IPS-15b (cell line): ENCODE results near the gene POU3F1.

Source experiments
- H3K27me3 ChIP-seq: one replicate; pipeline ENCODE4 v1.6.1; 2013; ENCODE audit warnings: low read length; ENCODE audit not compliant: control insufficient read depth, insufficient read depth
- H3K36me3 ChIP-seq: one replicate; pipeline ENCODE4 v1.6.1; 2013; ENCODE audit warnings: low read length; ENCODE audit not compliant: control insufficient read depth, insufficient read depth
- H3K4me1 ChIP-seq: one replicate; pipeline ENCODE4 v1.6.1; 2013; ENCODE audit warnings: mild to moderate bottlenecking, low read length; ENCODE audit not compliant: control insufficient read depth, insufficient read depth
- H3K4me3 ChIP-seq: one replicate; pipeline ENCODE4 v1.5.1; 2013; ENCODE audit warnings: low read depth, low read length
- H3K9ac ChIP-seq: one replicate; pipeline ENCODE4 v1.6.1; 2013; ENCODE audit warnings: low read depth, mild to moderate bottlenecking, low read length
- H3K9me3 ChIP-seq: one replicate; pipeline ENCODE4 v1.6.1; 2013; ENCODE audit warnings: mild to moderate bottlenecking, low read length; ENCODE audit not compliant: control insufficient read depth, insufficient read depth

Gene POU3F1

DNA sequence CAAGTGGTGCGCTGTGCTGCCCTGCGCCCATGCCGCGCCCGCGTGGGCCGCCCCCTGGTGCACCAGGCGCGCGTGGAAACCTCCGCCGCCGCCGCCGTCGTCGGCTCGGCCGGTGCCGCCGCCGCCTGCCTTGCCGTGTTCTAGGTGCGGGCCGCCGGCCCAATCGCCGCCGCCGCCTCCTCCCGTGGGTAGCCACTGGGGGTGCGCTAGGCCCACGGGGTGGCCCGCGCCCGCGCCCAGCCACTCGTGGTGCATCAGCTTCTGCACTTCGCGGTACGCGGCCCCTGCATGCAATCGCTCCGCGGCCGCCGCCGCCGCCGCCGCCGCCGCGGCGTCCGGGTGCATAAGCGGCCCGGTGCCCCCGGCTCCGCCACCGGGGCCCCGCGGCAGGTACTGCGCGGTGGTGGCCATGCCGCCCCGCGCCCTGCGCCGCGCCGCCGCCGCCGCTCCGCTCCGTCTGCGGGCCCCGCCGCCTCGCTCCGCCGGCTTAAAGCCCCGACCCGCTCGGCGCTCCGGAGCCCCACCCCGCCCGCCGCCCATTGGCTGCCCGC lies at the start of gene POU3F1:
Gene POU3F1 (minus strand): TSS at position 461 of the 551 bp plus-strand sequence. CDS start 50 bp downstream, at position 411.
- Histone ChIP-seq H3K4me3 (peak within 1 kb of the TSS; percentile 79), H3K27me3 (peaks cover 54% of the 10 kb centered on the region), H3K9me3 (no peaks in the 10 kb centered on the region), H3K4me1 (peaks cover 2% of the 10 kb centered on the region), H3K9ac (peak within 1 kb of the TSS; percentile 24), H3K36me3 (peaks cover 5% of the 10 kb centered on the region)

DNA sequence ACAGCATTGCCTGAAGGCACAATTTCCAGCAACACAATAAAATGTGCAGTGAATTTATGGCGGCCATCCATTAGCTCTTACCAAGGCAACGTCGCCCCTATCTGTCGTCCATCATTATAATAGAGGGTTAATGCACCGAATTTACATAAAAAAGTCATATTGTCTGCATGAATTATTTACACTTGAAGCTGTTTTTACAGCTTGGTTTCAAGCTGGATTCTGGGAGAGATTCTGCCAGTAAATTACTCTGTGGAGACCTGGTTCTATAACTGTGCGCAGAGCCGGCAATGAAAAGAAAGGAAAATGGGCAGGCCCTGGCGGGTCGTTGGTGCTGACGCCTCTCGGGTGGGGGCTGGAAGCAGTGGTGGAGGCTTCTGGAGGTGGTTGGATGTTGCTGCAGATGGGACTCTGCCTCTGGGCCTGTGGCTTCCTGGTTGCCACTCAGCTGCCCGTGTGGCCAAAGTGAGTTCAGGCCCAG lies 48.9 kb upstream of the POU3F1 start:
- Histone ChIP-seq H3K36me3 (no peaks in the 10 kb centered on the region), H3K4me3 (no peak overlapping the region), H3K9me3 (no peaks in the 10 kb centered on the region), H3K9ac (no peak overlapping the region), H3K27me3 (no peaks in the 10 kb centered on the region), H3K4me1 (peaks cover 5% of the 10 kb centered on the region)

- Histone ChIP-seq H3K4me1 (peaks cover 5% of the 10 kb centered on the region), H3K27me3 (no peaks in the 10 kb centered on the region), H3K4me3 (no peak overlapping the region), H3K36me3 (no peaks in the 10 kb centered on the region), H3K9me3 (no peaks in the 10 kb centered on the region), H3K9ac (no peak overlapping the region)
These were observed 48.2 kb upstream of the POU3F1 start for GRCh38 chr1:38094711-38095290.

- H3K9me3 ChIP-seq, result no peaks in the 10 kb centered on the region
- no peak overlapping the region for H3K9ac ChIP-seq
- peaks cover 5% of the 10 kb centered on the region for H3K4me1 ChIP-seq
- H3K27me3 ChIP-seq, result no peaks in the 10 kb centered on the region
- no peaks in the 10 kb centered on the region for H3K36me3 ChIP-seq
- no peak overlapping the region for H3K4me3 ChIP-seq
These were observed 47.3 kb upstream of the POU3F1 start for GRCh38 chr1:38093569-38094520.

- peaks cover 10% of the 10 kb centered on the region for H3K4me1 ChIP-seq
- no peak overlapping the region for H3K9ac ChIP-seq
- H3K9me3 ChIP-seq, result no peaks in the 10 kb centered on the region
- no peaks in the 10 kb centered on the region for H3K36me3 ChIP-seq
- H3K4me3 ChIP-seq, result no peak overlapping the region
- H3K27me3 ChIP-seq, result no peaks in the 10 kb centered on the region
These were observed 45.7 kb upstream of the POU3F1 start for GRCh38 chr1:38092256-38092655.

DNA sequence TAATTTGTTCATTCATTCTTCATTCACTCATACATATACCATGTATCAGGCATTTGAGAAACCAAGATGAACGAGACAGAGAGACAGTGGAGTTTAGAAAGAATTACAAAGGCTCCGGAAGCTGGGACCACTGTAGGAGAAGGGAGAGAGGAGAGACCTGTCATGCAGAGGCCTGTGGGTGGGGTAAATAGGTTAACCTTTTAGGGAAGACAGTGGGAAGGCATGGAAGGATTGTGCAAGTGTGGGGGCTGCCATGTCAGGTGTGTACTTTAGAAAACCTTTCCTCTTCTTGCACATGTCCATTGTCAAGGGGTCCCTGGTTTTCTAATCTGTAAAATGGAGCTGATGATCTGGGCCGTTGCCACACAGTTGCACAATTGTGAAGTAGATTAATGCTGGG lies 44.2 kb upstream of the POU3F1 start:
- Histone ChIP-seq H3K4me3 (no peak overlapping the region), H3K9me3 (no peaks in the 10 kb centered on the region), H3K9ac (no peak overlapping the region), H3K27me3 (no peaks in the 10 kb centered on the region), H3K36me3 (no peaks in the 10 kb centered on the region), H3K4me1 (peaks cover 9% of the 10 kb centered on the region)

GRCh38 chr1:38089712-38090360 lies 43.2 kb upstream of the POU3F1 start:
- H3K36me3 ChIP-seq, result no peaks in the 10 kb centered on the region
- no peaks in the 10 kb centered on the region for H3K9me3 ChIP-seq
- no peak overlapping the region for H3K9ac ChIP-seq
- no peak overlapping the region for H3K4me3 ChIP-seq
- H3K4me1 ChIP-seq, result peaks cover 9% of the 10 kb centered on the region
- no peaks in the 10 kb centered on the region for H3K27me3 ChIP-seq

DNA sequence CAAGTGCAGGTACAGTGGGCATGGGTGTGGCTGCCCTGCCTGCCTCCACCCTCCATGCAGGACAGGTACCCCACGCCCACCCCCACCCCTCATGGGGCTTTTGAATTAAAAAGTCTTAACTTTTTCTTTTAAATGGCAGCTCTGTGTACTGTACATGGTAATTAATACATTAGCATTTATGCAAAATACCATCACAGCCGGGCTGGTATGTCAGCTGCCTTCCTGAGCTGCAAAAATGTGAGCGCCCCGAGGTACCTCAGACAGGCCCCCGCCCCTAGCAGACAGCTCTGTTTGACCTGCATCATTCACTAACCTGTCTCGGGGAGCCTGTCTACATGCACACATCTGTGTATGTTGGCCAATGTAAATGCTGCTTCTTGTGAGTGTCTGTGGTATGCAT lies 42.2 kb upstream of the POU3F1 start:
- Histone ChIP-seq H3K4me1 (peaks cover 9% of the 10 kb centered on the region), H3K9ac (no peak overlapping the region), H3K27me3 (no peaks in the 10 kb centered on the region), H3K9me3 (no peaks in the 10 kb centered on the region), H3K36me3 (no peaks in the 10 kb centered on the region), H3K4me3 (no peak overlapping the region)

DNA sequence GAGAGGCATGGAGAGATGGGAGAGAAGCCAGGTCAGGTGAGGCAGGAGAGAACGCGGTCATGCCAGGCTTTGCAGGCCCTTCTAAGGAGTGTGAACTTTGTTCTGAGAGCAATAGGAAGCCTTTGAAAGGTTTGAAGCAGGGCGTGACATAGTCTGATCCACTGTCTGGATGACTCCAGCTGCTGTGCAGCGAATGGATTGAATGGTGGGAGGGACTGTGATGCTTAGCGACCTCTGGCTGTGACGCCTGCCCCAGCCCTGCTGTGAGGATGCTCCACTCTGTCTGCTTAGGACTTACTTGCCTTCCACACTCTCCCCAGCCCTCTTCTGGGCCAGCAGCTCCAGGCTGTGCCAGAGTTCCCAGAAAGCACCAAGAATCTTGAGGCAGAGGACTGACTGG lies 41.8 kb upstream of the POU3F1 start:
- no peak overlapping the region for H3K9ac ChIP-seq
- no peak overlapping the region for H3K4me3 ChIP-seq
- H3K4me1 ChIP-seq, result peaks cover 9% of the 10 kb centered on the region
- H3K36me3 ChIP-seq, result no peaks in the 10 kb centered on the region
- H3K27me3 ChIP-seq, result no peaks in the 10 kb centered on the region
- H3K9me3 ChIP-seq, result no peaks in the 10 kb centered on the region

GRCh38 chr1:38087676-38088075 lies 41.1 kb upstream of the POU3F1 start:
- Histone ChIP-seq H3K9me3 (no peaks in the 10 kb centered on the region), H3K36me3 (no peaks in the 10 kb centered on the region), H3K4me3 (no peak overlapping the region), H3K9ac (no peak overlapping the region), H3K27me3 (no peaks in the 10 kb centered on the region), H3K4me1 (peaks cover 9% of the 10 kb centered on the region)

GRCh38 chr1:38085666-38086330 lies 39.2 kb upstream of the POU3F1 start:
- Histone ChIP-seq H3K36me3 (no peaks in the 10 kb centered on the region), H3K9ac (no peak overlapping the region), H3K4me1 (peaks cover 9% of the 10 kb centered on the region), H3K27me3 (no peaks in the 10 kb centered on the region), H3K4me3 (no peak overlapping the region), H3K9me3 (no peaks in the 10 kb centered on the region)
